COLO829 (cell line): ENCODE data around the gene BBS5.
A peak's percentile ranks its signal among the peaks of the same experiment; 100 is the strongest.
"Not testable (repeated sequence)": the region's sequence is repeated elsewhere in the genome, so short reads cannot be mapped to it uniquely, and the experiment has no call there.

Experiments used
- DNase-seq: peaks from one replicate; pipeline ENCODE4 v3.0.0; 2012; ENCODE audit warnings: low spot score

BBS5 gene

GRCh38 chr2:169479257-169480078 lies at the start of gene BBS5:
TSS of gene BBS5 (plus strand) at chr2:169479494. CDS start at chr2:169479554, 60 bp downstream.
- DNase-seq: peak; percentile 61

- DNase-seq: not testable (repeated sequence)
These were observed 47.5 kb upstream of the BBS5 start for GRCh38 chr2:169431772-169432171.

GRCh38 chr2:169434236-169434635 lies 45.1 kb upstream of the BBS5 start:
- not testable (repeated sequence) for DNase-seq

- DNase-seq: no peak
These were observed 40.7 kb upstream of the BBS5 start for GRCh38 chr2:169438466-169439072.

- no peak for DNase-seq
These were observed 39.4 kb upstream of the BBS5 start for GRCh38 chr2:169439900-169440299.

- DNase-seq: no peak
These were observed 32.8 kb upstream of the BBS5 start for GRCh38 chr2:169446452-169446851.

- DNase-seq: no peak
These were observed 31.0 kb upstream of the BBS5 start for GRCh38 chr2:169448316-169448715.

- DNase-seq: no peak
These were observed 30.4 kb upstream of the BBS5 start for GRCh38 chr2:169448865-169449264.

GRCh38 chr2:169452080-169452479 lies 27.2 kb upstream of the BBS5 start:
- DNase-seq: peak; percentile 33

GRCh38 chr2:169453044-169453443 lies 26.2 kb upstream of the BBS5 start:
- DNase-seq: not testable (repeated sequence)

- DNase-seq: no peak
These were observed 18.2 kb upstream of the BBS5 start for GRCh38 chr2:169461143-169461542.

GRCh38 chr2:169462896-169463695 lies 16.2 kb upstream of the BBS5 start:
- DNase-seq: no peak

- DNase-seq: no peak
These were observed 14.8 kb upstream of the BBS5 start for GRCh38 chr2:169464466-169464865.

GRCh38 chr2:169464882-169465281 lies 14.4 kb upstream of the BBS5 start:
- DNase-seq: no peak

GRCh38 chr2:169468841-169469240 lies 10.5 kb upstream of the BBS5 start:
- no peak for DNase-seq

GRCh38 chr2:169469952-169470572 lies 9.2 kb upstream of the BBS5 start:
- DNase-seq: no peak

- no peak for DNase-seq
These were observed 7.0 kb upstream of the BBS5 start for GRCh38 chr2:169472249-169472648.

- DNase-seq: no peak
These were observed 2.8 kb upstream of the BBS5 start for GRCh38 chr2:169476459-169476858.

- DNase-seq: peak; percentile 84
These were observed 955 bp upstream of the BBS5 start for GRCh38 chr2:169478339-169478738.

- no peak for DNase-seq
These were observed 493 bp upstream of the BBS5 start for GRCh38 chr2:169478745-169479256.

- DNase-seq: no peak
These were observed 778 bp downstream of the BBS5 start for GRCh38 chr2:169480079-169480465.

- DNase-seq: no peak
These were observed 6.4 kb downstream of the BBS5 start for GRCh38 chr2:169485650-169486138.
